HG03159 (cell line): Measurements from ENCODE around the gene KPNA2.
A peak's percentile ranks its signal among the peaks of the same experiment; 100 is the strongest.
"Not testable (repeated sequence)": the region's sequence is repeated elsewhere in the genome, so short reads cannot be mapped to it uniquely, and the experiment has no call there.

Source experiments
- ATAC-seq: cut with Tn5 transposase; IDR thresholded peaks from one replicate; pipeline ENCODE4 v1.9.1; 2021; ENCODE audit warnings: mild to moderate bottlenecking, moderate library complexity; ENCODE audit not compliant: unreplicated experiment

Gene KPNA2

GRCh38 chr17:68019675-68020408, 15.7 kb upstream of the KPNA2 start:
- peak; percentile 91 for ATAC-seq

- ATAC-seq: no peak
Measured at GRCh38 chr17:68020409-68020756, 15.2 kb upstream of the KPNA2 start.

- not testable (repeated sequence) for ATAC-seq
Measured at GRCh38 chr17:68020791-68021190, 14.7 kb upstream of the KPNA2 start.

GRCh38 chr17:68021963-68022362, 13.6 kb upstream of the KPNA2 start:
- ATAC-seq: no peak

GRCh38 chr17:68022547-68022946, 13.0 kb upstream of the KPNA2 start:
- ATAC-seq: not testable (repeated sequence)

GRCh38 chr17:68029512-68030215, 5.9 kb upstream of the KPNA2 start:
- ATAC-seq: no peak

GRCh38 chr17:68033636-68034451, 1.7 kb upstream of the KPNA2 start:
- ATAC-seq: no peak

GRCh38 chr17:68034452-68034776, 1.1 kb upstream of the KPNA2 start:
- ATAC-seq: no peak

- ATAC-seq: peak; percentile 84
Measured at GRCh38 chr17:68035131-68035522, 408 bp upstream of the KPNA2 start.

GRCh38 chr17:68036304-68037147, 991 bp downstream of the KPNA2 start:
- no peak for ATAC-seq

GRCh38 chr17:68047153-68047846, 11.8 kb downstream of the KPNA2 start:
- no peak for ATAC-seq

- ATAC-seq: not testable (repeated sequence)
Measured at GRCh38 chr17:68047890-68048542, 12.5 kb downstream of the KPNA2 start.

- ATAC-seq: no peak
Measured at GRCh38 chr17:68048996-68049395, 13.5 kb downstream of the KPNA2 start.

GRCh38 chr17:68049812-68050437, 14.4 kb downstream of the KPNA2 start:
- ATAC-seq: not testable (repeated sequence)

- ATAC-seq: not testable (repeated sequence)
Measured at GRCh38 chr17:68051321-68052312, 16.1 kb downstream of the KPNA2 start.

GRCh38 chr17:68052810-68053209, 17.3 kb downstream of the KPNA2 start:
- no peak for ATAC-seq

GRCh38 chr17:68053231-68054013, 17.9 kb downstream of the KPNA2 start:
- no peak for ATAC-seq
